DMS153 (cell line): ENCODE measurements around the gene NCK2.

Experiments used
- DNase-seq: peaks from one replicate; lab custom pipeline; 2025; lab: John Stamatoyannopoulos, UW

Gene NCK2

GRCh38 chr2:105744909-105745853 lies at the start of gene NCK2:
NCK2 (plus strand) TSS chr2:105744912; CDS start chr2:105855064, 110,152 bp downstream.
- no peak for DNase-seq

GRCh38 chr2:105697781-105698449 lies 46.8 kb upstream of the NCK2 start:
- DNase-seq = no peak

DNA sequence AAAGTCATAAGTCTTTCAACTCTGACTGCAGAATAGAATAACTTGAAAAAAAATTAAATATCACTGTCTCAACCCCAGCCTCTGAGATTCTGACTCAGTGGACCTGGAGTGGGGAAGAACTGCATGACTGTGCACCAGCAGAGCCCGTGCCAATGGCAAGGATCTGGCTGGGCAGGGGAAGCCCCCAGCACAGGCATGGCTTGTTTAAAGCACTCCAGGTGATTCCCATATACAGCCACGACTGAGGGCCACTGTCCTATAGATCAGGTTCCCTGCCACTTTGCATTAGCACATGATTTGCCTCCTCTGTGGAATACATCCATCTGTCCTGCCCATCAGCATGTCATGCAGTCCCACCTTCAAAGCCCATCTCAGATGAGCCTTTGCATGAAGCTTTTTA lies 45.9 kb upstream of the NCK2 start:
- DNase-seq = no peak

- no peak for DNase-seq
Measured at GRCh38 chr2:105701042-105701441, 43.7 kb upstream of the NCK2 start.

DNA sequence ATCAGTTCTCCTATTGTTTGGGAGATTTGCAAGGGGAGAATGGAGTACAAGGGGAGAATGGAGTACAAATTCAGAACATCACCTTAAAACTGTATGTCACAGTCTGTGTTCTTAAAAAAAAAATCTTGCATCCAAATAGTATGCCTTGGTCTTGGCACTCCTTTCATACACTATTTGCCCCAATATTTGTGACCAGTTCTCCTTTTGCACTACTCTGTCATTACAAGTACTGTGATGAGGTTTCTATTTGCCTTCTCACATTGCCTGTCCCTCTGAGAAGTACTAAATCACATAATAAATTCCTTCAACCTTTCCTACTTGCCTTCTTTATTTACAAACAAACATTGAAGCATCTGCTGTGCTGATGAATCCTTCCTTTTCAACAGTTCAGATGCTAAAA lies 36.0 kb upstream of the NCK2 start:
- DNase-seq = no peak

- no peak for DNase-seq
Measured at GRCh38 chr2:105711394-105711793, 33.3 kb upstream of the NCK2 start.

- no peak for DNase-seq
Measured at GRCh38 chr2:105712166-105712915, 32.4 kb upstream of the NCK2 start.

DNA sequence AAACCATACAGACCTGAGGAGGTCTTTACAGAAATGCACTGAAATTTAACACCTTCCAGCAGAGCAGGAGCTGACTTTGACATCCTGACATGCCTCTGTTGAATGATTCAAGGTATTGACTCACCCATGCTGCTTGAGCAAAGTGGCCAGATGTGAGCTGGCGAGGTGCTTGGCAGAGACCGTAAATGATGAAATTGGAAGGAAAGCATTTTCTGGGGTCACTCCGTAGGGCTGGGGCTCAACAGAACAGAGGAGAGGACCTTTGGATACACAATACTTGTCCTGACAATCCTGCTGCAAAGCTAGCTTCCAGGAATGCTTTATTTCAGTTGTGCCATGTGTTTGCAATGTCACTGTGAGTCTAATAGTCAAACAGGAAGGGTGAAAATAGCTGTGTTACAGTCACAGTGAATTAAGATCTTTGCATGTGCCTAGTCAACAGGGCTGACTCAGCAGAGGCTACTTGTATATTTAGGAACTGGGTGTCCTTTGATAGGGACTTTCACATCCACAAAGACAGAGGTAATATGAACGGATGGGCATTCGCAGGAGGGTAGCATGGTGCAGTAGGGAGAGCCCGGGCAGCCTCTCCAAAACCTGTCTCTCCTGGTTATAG lies 31.6 kb upstream of the NCK2 start:
- no peak for DNase-seq

GRCh38 chr2:105714141-105714540 lies 30.6 kb upstream of the NCK2 start:
- no peak for DNase-seq

DNA sequence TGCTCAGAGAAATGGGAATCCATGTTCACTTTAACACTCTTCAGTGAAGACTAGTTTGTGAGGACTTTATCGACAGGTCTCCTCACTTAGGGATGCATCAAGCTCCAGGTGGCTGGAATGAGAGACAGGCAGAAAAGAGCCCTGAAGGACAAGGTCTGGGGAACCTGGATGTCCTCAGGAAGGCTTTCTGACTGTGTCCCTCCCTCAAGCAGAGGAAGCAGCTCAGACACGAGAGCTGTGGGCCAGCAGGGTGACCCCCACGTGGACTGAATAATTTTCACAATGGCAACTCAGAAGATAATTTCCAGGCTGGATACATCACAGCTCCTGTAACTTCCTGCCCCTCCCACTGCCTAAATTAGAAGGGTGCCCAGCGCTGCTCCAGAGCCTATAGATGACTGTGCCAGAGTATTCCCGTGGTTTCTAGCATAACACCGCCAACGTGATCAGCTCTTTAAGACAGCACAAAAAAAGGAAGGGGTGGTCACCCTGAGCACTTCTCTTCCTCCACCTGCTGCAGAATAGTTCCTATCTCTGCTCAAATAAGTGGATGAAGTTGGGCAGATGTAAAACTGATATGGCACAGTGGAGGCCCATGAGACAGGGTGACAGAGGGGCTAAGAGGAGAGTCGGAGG lies 25.7 kb upstream of the NCK2 start:
- no peak for DNase-seq

- DNase-seq = no peak
Measured at GRCh38 chr2:105721991-105722511, 22.7 kb upstream of the NCK2 start.

DNA sequence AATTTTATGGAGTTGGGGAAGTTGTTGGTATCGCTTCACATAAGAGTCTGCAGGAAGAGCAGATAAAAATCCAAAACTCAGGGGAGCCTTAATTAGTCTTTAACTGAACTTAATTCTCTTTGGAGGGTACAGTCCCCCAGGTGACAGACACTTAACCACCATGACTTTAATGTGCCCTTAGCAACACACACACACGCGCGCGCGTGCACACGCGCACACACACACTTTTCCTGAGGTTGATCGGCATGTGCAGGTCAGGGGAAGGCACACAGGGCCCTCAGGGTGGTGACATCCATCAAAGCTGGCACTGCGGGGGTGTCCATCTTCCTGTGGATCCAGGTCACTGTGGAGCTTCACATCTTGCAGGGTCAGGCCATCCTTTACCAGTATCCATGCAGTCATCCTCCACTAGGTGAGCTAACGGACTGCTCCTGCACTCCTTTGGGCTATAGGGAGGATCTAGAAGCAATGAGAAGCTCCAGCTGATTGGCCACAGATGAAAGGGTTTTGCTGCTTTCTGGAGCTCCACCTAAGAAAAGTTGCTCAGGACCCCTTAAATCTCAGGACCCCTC lies 21.9 kb upstream of the NCK2 start:
- no peak for DNase-seq

DNA sequence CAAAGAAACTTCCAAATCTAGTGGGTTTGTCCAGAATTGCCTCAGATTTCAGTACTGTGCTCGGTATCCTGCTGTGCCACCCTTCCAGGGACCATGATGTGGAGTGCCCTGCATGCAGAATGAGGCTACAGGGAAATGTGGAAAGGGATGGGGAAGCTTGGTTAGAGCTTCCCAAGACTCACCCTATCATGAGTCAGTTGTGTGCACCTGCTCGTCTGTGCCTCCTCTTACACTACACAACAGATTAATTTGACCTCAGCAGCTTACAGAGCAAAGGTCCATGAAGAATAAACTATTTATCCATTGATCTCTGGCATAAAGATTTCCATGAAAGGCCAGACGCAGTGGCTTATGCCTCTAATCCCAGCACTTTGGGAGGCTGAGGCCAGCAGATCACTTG lies 21.3 kb upstream of the NCK2 start:
- DNase-seq = no peak

DNA sequence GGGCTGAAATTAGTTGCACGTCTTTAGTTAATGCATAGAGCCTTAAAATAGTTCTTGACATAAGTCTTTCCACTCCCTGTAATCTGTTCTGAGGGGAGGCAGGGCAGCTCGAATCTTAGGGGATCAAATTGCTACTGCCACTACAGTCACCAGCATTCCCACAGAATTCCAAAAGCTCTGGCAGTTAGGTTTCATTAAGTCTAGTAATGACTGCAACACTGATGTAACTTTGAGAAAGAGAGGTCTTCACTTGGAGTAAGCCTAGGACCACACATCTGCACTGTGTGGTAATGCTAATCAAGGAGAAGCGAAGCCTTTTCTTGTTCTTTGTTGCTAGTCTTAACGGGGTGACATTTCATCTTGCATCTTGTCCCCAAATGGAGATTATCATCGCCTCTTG lies 19.3 kb upstream of the NCK2 start:
- DNase-seq = no peak

- DNase-seq = no peak
Measured at GRCh38 chr2:105730170-105730569, 14.5 kb upstream of the NCK2 start.

DNA sequence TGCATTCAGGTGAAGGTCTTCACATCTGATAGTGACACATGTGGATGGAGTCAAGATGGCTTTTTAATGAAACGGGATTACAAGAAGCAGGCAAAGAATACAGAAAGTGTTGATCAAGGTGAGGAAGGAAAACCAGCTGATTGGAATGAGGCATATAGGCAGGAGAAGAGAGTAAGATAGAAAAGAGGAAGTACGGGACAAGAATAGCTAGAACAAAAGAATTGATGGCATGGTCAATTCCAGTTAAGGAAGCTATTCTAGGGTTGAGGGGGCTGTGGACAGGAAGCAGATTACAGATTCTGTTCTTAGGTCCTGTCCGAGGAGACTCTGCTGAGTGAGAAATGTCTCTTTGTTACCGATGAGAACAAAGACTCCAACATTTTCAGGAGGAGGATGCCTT lies 13.2 kb upstream of the NCK2 start:
- DNase-seq = no peak

GRCh38 chr2:105732101-105732500 lies 12.6 kb upstream of the NCK2 start:
- no peak for DNase-seq

DNA sequence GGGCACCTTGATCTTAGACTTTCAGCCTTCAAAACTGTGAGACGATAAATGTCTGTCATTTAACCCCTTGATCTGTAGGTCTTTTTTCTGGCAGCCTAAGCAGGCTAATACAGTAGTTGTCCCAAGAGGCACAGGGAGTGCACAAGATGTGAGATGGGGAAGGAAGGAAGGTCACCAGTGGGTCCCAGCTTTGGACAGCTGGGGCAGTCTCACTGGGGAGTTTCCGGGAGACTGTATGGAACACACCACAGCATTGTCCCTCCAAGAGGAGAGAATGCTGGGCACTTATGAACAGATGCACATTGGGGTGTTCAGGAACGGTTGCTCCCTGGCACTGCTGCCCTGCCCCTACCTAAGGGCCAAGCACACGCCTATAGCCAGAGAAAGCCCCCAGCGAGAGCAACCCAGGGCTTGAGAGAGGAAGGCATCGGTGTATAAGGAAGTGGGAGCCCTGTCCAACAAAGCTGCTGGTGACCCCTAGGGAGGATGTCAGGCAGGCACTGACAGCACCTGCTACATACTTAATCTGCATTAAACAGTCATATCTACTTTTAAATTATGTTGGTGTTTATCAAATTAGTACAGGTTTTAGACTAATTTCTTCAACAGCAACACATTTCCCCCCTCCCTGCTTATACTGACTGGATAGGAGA lies 11.6 kb upstream of the NCK2 start:
- DNase-seq = no peak

- no peak for DNase-seq
Measured at GRCh38 chr2:105733875-105734274, 10.8 kb upstream of the NCK2 start.

DNA sequence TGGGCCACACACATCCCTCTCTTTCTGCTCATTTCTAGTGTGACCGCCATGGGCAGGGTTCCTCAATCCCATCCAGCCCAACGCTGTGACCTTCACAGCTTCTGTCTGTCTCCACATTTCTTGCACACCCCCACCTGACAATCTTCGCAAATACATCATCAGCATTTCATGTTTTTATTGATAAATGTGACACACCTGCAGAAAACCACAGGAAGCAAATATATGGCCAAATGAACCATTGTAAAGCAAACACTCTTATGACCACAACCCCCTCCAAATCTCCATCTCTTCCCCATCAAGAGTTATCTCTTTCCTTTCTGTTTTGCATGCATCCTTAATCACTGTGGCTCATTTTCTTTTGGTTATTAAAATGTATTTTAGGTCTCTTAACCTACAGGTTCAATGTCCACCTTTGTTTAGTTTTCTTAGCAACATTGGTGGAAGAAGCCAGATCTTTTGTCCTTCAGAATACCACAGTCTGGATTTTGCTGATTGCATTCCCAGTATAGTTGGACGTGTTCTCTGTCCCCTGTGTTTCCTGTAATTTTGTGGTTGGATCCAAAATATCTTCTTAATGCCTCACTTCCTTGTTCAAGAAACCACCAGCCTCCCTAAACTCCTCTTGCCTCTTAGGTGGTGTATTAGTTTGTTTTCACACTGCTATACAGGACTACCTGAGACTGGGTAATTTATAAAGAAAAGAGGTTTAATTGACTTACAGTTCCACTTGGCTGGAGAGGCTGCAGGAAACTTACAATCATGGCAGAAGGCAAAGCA lies 9.8 kb upstream of the NCK2 start:
- DNase-seq = no peak
